Anterior cingulate cortex (tissue), 58 donors: ENCODE measurements around the gene CELF2.
"Not testable (repeated sequence)": the region's sequence is repeated elsewhere in the genome, so short reads cannot be mapped to it uniquely, and the experiment has no call there.

Experiments
- DNase-seq, 58 donors: peaks; one replicate each; lab custom pipeline; 2025; lab: John Stamatoyannopoulos, UW

CELF2 gene

GRCh38 chr10:11118686-11119085 is 101.0 kb downstream of the CELF2 start:
- no peak for DNase-seq

- DNase-seq: no peak
These were observed 102.2 kb downstream of the CELF2 start for GRCh38 chr10:11119843-11120242.

- no peak for DNase-seq
These were observed 103.0 kb downstream of the CELF2 start for GRCh38 chr10:11120711-11121110.

GRCh38 chr10:11123892-11124291 is 106.2 kb downstream of the CELF2 start:
- not testable (repeated sequence) for DNase-seq

GRCh38 chr10:11125004-11125403 is 107.3 kb downstream of the CELF2 start:
- no peak for DNase-seq

GRCh38 chr10:11127017-11127416 is 109.3 kb downstream of the CELF2 start:
- DNase-seq: not testable (repeated sequence)

- DNase-seq: no peak
These were observed 113.5 kb downstream of the CELF2 start for GRCh38 chr10:11131112-11131639.

GRCh38 chr10:11134411-11134810 is 116.7 kb downstream of the CELF2 start:
- no peak for DNase-seq

- DNase-seq: no peak
These were observed 118.0 kb downstream of the CELF2 start for GRCh38 chr10:11135709-11136108.

- DNase-seq: no peak
These were observed 120.8 kb downstream of the CELF2 start for GRCh38 chr10:11138314-11139033.

GRCh38 chr10:11140963-11141362 is 123.3 kb downstream of the CELF2 start:
- no peak for DNase-seq

- DNase-seq: no peak
These were observed 124.0 kb downstream of the CELF2 start for GRCh38 chr10:11141571-11142091.

GRCh38 chr10:11142777-11143176 is 125.1 kb downstream of the CELF2 start:
- no peak for DNase-seq

GRCh38 chr10:11143242-11143641 is 125.6 kb downstream of the CELF2 start:
- no peak for DNase-seq

- no peak for DNase-seq
These were observed 127.2 kb downstream of the CELF2 start for GRCh38 chr10:11144626-11145494.

GRCh38 chr10:11145495-11145855 is 127.8 kb downstream of the CELF2 start:
- DNase-seq: peak in 3 of 58 donors; percentile 13 to 28 (median 18)

- DNase-seq: no peak
These were observed 128.9 kb downstream of the CELF2 start for GRCh38 chr10:11146402-11147171.

- DNase-seq: peak in 3 of 58 donors; percentile 11 to 19 (median 16)
These were observed 130.1 kb downstream of the CELF2 start for GRCh38 chr10:11147722-11148121.

GRCh38 chr10:11148142-11149028 is 130.7 kb downstream of the CELF2 start:
- no peak for DNase-seq

- no peak for DNase-seq
These were observed 132.1 kb downstream of the CELF2 start for GRCh38 chr10:11149807-11150141.
